SIG-M5 (cell line): ENCODE measurements around the gene STYXL1.

Experiments
- DNase-seq: peaks from one replicate; lab custom pipeline; 2025; lab: John Stamatoyannopoulos, UW

STYXL1 gene

GRCh38 chr7:75992083-75992755 is 55.6 kb downstream of the STYXL1 start:
- DNase-seq: no peak

GRCh38 chr7:75991531-75992082 is 56.2 kb downstream of the STYXL1 start:
- DNase-seq: no peak

- no peak for DNase-seq
These were observed 58.1 kb downstream of the STYXL1 start for GRCh38 chr7:75989500-75990388.

GRCh38 chr7:75988568-75989499 is 59.0 kb downstream of the STYXL1 start:
- DNase-seq: no peak

GRCh38 chr7:75987805-75988567 is 59.8 kb downstream of the STYXL1 start:
- no peak for DNase-seq

GRCh38 chr7:75987026-75987804 is 60.6 kb downstream of the STYXL1 start:
- no peak for DNase-seq

- DNase-seq: no peak
These were observed 61.5 kb downstream of the STYXL1 start for GRCh38 chr7:75986147-75986781.

GRCh38 chr7:75985518-75986146 is 62.2 kb downstream of the STYXL1 start:
- no peak for DNase-seq

GRCh38 chr7:75985009-75985517 is 62.7 kb downstream of the STYXL1 start:
- no peak for DNase-seq

GRCh38 chr7:75984130-75985008 is 63.4 kb downstream of the STYXL1 start:
- no peak for DNase-seq

- DNase-seq: no peak
These were observed 64.2 kb downstream of the STYXL1 start for GRCh38 chr7:75983471-75984129.

GRCh38 chr7:75982306-75983064 is 65.3 kb downstream of the STYXL1 start:
- no peak for DNase-seq

- DNase-seq: no peak
These were observed 66.1 kb downstream of the STYXL1 start for GRCh38 chr7:75981453-75982305.

- no peak for DNase-seq
These were observed 66.7 kb downstream of the STYXL1 start for GRCh38 chr7:75981203-75981452.

GRCh38 chr7:75980430-75981202 is 67.2 kb downstream of the STYXL1 start:
- no peak for DNase-seq
